GM21717 (cell line): ENCODE data around the gene SARNP.
"Not testable (repeated sequence)": the region's sequence is repeated elsewhere in the genome, so short reads cannot be mapped to it uniquely, and the experiment has no call there.

Experiments used
- ATAC-seq: cut with Tn5 transposase; IDR thresholded peaks from one replicate; pipeline ENCODE4 v1.9.1; 2021; ENCODE audit warnings: mild to moderate bottlenecking, moderate library complexity; ENCODE audit not compliant: unreplicated experiment

Gene SARNP

DNA sequence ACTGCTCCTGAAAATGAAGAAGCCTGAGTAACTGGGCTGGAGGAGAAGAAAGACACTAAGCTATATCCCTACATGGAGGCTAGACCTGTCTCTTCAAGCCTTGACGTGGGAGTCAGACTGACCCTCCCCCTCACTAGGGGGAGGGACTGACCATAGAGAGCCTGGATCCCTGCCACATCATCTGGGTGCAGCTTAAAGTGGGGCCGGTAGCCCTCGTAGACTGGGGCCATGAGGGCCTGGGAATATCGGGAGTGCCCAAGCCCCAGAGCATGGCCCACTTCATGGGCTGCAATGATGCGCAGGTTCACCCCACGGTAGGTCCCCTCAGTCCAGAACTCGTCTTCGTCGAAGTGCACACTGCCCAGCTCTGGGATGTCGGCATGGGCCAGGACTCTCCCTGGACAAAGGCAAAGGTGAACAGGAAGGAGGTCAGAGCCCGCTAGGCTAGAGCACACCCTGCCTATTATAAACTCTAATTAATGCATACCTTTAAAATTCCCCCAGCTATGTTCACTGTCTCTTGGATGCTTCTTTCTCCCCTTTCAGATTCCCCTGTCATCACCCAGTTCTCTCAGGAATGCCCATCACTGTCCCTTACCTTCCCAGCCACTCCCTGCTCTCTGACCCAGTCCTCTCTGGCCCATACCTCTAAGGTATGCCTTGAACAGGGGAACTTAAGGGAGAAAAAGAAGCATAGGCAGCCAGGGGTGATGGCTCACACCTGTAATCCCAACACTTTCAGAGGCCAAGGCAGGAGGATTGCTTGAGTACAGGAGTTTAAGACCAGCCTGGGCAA is 22.0 kb upstream of the SARNP start:
- no peak for ATAC-seq

DNA sequence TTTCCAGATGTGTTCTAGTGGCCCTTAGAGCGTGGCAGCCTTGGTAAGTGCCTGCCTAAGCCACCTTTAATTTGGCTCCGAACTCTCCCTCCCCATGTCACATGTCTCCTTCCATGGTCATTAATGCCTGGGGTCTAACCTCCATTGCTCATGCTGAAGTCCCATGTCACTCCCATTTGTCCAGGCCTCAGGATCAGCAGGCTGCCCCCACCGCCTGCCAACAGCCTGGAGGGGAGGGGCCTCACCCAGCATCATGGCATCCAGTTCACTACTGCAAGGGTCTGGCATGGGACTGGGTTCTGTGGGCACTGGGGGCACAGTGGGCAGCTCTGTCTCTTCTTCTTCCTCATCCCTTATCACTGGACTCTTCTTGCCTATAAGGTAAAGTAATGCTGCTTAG is 20.8 kb upstream of the SARNP start:
- ATAC-seq = no peak

DNA sequence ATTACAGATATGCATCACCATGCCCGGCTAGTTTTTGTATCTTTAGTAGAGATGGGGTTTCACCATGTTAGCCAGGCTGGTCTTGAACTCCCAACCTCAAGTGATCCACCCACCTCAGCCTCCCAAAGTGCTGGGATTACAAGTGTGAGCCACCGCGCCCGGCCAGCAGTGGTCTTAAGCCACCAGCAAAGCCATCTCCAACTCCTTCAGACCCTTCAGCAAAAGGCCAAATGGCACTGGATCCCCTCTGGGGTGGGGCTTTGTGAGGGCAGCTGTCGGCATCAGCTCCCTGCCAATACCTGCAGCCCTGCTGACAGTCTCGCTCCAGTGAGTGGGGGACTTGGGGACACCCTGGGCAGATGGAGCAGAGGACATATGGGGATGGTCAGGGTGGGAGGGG is 16.9 kb upstream of the SARNP start:
- not testable (repeated sequence) for ATAC-seq

DNA sequence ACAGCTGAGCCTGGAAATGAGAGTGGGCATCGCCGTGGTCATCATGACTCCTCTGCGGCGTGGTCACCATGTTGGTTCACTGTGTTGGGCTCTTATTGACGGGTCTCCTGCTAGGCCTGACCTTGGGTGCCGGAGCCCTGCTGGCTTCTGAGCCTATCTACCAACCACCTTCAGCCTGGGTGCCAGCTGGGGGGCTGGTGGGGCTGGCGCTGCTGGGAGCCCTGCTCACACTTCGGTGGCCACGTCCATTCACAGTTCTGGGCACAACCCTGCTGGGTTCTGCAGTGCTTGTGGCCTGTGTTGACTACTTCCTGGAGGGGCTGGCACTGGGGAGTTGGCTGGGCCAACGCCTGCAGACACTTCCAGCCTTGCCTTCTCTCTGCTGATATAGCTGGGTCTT is 15.5 kb upstream of the SARNP start:
- no peak for ATAC-seq

DNA sequence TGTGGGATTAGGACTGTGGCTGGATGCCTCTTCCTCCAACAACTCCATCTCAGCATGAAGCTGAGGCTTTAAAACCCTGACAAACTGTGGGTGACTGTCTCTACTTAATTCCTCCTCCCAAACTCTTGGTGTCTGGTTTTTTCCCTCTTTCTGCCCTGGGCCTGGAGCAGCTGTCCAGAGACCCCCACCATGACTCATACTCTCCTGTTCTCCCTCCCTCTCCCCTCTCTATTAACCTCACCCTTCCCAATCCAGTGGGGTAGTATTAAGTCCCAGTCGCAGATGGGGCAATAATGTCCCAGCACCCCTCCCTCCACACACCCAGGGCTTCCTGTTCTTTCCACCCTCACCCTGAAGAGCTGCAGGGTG is 13.9 kb upstream of the SARNP start:
- no peak for ATAC-seq

DNA sequence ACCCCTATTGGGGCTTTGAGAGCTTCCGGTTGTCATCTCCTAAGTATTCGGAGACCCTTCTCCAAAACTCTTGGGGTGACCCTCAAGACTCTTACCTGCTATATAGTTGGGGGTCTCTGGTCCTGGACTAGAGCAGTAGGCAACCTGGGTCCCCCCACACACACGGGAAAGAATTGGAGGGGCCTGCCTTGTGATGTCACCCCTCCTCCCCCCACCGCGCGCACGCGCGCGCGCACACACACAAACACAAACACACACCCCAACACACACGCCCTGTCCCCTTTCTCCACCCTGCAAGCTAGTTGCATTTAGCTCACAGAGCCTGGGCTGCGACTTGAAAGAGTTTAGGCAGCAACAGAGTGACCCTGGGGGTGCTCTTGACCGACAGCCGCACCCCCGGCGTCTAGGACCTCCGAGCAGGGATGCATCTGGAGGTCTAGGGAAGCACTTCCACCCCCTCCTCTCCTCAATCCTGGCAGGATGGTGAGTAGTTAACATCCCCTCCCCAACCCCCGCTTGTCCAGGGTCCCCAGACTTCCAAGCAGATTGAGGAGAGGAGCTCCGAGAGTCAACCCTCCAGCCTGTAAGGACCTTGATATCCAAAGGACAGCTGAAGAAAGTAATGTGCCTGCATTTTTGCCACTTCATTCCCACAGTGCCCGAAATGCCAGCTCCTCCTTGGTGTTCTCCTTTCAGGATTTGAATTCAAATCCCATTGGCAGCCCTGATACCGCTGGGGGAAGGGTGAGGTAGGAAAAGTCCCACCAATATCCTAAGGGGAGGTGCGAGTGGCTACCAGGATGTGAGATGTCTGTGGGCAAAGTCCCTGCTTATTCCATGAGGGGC is 13.3 kb upstream of the SARNP start:
- no peak for ATAC-seq

DNA sequence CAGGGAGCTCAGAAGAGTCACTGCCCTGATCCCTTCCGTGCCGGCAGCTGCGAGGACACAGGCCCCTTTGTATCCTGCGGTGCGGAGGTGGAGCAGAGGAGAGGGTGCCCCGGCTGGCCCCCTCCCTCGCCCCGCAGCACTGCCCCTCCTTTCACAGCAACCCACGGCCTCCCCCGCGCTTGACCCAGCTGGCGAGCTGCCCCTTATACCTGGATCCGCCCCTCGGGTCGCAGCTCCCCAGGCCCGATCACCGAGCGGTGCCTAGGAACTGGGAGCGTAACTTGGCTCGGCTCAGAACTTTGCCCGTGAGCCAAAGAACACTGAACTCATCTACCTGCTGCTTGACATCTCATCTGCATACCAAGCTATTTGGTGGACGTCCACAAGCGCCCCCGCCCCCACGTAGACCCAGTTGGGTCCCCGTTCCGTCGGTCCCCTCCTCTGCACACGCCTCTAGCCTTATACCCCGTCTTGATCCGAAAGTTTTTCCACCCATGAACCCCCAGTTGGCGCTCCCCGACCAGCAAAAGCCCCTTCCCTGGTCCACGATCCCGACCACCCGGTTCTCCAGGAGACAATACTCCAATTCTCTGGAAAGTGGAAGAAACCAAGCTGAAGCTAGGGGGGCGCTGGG is 12.6 kb upstream of the SARNP start:
- ATAC-seq = peak; percentile 21

DNA sequence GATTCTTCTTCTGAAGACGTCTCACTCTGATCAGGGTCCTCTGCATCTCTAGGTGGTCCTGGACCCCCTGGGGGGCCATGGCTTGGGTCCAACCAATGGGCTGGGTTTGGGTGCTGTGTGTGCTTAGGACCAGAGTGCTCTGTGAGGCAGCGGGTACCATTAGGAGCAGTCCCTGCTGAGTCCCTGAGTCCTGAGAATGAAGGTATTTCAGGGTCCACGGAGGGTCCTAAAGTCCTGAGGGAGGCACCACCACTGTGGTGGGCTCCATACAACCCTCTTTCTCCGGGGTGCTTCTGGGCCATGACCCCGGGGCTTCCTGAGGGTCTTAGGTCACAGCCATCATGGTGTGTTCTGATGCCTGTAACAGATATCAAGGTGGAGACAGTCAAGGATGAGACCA is 10.8 kb upstream of the SARNP start:
- ATAC-seq = no peak

DNA sequence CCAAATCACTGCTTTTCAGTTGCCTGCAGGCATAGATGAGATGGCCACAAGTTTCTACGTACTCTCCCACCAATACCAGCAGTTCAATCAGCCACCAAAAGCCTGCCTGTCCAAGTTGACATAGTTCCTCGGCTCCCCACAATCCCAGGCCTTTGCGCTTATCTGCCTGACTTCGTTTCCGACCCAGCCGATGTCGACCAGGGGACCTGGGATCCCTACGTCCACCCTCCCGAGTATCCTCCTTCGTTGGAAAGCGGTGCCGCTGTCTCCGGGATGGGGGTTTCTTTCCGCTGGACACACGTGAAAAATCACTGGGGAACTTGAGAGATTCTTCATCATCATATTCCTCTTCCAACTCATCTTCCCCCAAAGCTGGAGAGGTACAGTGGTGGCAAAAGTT is 10.3 kb upstream of the SARNP start:
- ATAC-seq = no peak

DNA sequence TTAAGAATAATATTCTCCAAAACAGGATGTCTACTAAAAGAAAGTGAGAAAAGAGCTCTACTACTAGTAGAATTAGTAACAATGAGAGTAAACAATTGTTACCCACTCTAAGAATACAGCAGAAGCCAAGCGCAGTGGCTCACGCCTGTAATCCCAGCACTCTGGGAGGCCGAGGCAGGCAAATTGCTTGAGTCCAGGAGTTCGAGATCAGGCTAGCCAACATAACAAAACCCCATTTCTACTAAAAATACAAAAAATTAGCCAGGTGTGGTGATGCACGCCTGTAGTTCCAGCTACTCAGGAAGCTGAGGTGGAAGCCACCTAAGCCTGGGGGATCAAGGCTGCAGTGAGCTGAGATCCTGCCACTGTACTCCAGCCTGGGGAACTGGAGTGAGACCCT is 7.2 kb upstream of the SARNP start:
- ATAC-seq = no peak

DNA sequence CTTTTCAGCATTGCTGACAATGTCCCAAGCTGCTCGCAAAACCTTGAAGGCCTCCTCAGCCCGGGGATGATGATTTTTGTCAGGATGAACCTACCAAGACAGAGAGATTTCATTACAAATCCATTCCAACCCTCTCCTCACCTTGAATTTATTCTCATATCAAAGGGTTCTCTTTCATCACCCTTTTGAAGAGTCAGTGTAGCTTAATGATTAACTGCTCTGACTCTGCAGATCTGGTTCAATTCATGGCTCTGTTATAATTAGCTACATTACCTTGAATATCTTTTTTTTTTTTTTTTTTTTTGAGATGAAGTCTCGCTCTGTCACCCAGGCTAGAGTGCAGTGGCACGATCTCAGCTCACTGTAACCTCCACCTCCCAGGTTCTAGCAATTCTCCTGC is 5.9 kb upstream of the SARNP start:
- ATAC-seq = no peak

DNA sequence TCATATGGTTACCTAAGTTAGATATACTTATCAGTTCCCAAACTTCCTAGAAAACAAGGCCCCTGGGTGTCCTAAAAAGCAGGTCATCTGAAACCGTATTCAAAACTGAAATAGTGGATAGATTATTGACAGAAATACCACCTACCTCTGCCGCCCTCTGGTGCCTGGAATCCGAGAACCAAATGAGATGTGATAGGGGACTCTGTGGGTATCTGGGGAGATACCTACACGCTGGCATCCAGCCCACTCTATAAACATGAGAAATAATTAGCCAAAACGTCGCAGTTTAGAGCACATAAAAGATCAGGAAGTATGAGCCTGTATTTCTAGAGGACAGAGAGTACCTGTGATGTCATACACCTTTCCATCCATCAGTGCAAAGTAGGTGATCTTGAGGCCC is 4.7 kb upstream of the SARNP start:
- ATAC-seq = no peak

DNA sequence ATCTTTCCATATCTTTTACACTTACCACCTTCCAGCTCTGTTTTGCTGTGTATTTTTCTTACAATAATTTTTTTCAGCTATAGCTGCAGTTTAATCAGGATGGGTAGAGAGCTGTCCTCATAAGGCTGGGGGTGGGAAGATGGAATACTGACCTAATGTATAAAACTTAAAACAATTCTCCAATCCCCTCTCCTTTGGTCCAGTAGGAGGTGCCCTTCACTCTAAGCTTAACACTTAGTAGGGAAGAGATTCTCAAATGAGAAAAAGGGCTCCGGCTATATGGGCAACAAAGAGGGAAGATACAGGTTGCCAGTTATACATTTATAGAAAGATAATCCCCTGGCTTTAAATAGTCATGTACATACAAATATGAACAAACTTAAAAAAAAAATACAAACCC is 3.2 kb upstream of the SARNP start:
- ATAC-seq = no peak

DNA sequence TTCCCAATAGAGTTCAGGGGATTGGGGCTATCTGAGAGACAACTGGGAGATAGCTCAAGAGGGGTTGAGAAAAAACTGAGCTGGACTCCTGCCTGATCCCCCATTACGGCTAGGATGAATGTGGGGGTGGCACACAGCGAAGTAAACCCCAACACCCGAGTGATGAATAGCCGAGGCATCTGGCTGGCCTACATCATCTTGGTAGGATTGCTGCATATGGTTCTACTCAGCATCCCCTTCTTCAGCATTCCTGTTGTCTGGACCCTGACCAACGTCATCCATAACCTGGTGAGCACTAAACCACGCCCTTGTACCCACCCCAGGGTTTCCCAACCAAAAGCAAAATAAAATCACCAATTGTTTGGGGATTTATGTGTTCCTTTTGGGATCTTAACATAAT is 1.4 kb upstream of the SARNP start:
- no peak for ATAC-seq

DNA sequence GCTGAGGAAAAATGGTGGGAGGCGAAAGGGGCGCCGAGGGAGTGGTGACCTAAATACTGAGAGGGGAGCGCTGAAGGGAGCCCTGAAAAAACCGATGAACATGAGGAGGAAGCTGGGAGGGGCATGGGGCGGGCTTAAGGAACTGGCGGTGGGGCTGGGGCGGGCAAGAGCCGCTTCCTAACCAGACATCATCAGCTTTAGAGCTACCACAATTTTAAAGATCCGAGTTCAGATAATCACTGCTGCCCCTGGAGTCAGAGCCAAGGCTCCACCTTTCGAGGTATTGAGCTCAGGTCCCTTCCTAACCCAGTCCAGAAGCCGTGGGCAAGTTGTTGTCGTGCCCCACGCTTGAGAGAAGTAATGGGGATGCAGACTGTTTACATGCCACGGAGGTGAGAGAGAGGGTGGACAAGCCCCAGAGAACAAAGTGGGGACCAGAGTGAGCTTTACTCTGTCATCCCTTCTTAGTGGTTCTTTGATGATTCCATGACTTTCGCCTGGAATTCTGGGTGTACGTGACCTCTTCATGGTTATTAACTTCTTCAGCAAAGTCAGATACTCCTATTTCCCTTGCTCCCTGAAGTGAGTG is 710 bp upstream of the SARNP start:
- peak; percentile 30 for ATAC-seq

DNA sequence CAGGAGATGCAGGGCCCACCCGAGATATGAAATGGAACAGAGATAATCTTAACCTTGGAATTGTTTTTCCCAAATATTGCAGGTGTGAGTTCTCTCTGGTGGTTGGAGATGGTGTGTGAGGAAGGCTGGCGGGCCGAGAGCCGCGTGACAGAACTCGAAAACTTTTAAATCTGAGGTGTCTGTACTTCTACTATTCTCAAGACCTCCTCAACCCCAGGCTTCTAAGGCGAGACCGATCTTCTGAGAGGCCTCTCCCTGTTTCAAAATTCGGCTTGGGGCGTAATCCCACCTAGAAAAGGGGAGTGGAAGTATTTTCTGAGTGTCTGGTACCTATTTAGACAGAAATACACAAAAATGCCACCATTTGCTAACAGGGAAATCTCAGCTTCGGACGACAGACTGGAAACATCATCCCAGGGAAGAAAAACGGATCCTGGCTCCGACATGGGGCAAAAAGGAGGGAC is 611 bp downstream of the SARNP start:
- ATAC-seq = no peak

DNA sequence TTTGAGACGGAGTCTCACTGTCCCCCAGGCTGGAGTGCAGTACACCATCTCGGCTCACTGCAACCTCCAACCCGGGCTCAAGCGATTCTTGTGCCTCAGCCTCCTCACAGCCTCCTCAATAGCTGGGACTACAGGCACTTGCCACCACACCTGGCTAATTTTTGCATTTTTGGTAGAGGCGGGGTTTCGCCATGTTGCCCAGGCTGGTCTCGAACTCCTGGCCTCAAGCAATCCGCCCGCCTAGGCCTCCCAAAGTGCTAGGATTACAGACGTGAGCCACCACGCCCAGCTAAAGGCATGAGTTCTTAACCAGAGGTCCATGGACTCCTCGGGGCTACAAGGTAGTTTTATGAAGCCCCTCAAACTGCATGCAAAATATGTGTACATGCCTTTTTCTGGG is 2.1 kb downstream of the SARNP start:
- no peak for ATAC-seq

DNA sequence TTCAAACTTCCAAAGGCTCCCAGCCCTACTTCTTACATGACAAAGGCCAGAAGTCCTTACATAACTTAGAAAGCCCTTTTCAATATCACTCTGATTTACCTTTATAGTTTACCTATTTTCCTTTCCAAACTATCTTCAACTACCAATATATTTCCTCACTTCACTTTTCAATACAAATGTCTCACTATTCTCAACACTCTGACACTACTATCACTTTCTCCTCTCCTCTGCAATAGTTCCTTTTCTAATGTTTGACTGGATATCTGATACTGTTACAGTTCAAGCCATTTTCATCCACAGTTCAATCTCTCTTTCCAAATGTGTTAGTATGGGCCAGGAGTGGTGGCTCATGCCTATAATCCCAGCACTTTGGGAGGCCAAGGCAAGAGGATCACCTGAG is 3.3 kb downstream of the SARNP start:
- ATAC-seq = no peak

DNA sequence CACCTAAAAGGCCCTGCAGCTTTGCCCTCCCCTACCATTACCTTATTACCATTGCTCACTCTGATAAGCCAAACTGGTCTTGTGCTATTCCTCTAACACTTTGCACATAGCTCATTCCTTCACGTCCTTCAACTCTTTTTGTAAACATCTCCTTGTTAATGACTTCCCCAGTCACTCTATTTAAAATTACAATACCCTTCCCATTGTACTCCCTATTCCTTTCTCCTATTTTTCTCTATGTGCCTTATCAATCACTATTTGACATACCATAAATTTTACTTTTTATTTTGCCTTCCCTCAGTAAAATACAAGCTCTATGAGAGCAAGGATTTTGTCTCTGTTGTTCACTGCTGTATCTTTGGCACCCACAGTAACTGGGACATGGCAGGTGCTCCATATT is 5.4 kb downstream of the SARNP start:
- no peak for ATAC-seq

DNA sequence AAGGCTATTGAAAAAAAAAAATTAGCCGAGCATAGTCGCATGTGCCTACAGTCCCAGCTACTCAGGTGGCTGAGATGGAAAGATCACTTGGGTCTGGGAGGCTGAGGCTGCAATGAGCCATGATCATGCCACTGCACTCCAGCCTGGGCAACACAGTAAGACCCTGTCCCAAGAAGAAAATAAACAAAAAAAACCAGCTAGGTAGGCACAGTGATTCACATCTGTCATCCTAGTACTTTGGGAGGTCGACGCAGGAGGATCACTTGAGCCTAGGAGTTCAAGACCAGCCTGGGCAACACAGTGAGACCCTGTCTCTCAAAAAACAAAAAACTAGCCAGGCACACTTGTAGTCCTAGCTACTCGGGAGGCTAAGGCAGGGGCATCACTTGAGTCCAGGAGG is 8.2 kb downstream of the SARNP start:
- no peak for ATAC-seq

DNA sequence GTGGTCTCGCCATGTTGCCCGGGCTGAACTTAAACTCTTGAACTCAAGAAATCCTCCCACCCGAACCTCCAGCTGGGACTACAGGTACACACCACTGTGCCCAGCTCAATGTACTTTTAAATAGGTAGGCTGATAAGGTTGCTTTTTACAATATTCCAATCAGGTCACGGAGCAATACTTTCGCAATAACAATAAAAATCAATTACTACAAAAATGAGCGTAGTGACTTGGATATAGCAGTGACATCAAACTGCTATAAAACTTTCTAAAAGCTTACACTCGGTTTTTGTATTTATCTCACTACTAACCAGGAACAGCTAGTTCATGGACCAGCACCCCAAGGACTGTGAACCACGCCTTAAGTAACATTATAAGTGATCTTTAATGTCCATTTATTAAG is 10.5 kb downstream of the SARNP start:
- no peak for ATAC-seq

DNA sequence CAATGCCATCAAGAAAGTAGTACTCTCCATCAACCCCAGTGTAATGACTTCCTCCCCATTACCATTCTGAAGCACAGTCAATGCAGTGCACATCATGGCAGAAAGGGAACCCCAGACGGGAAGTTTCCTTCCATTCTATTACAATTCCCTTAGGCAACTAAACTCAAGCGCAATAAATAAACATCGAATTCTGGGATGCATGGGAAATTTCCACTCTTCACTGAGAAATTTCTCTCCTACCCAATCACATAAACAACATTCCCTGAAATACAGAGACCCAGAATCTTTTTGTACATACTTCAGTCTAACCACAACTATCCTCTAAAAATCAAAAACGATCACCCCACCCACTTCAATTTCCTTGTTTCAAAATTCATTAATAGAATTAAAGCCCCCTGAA is 20.0 kb downstream of the SARNP start:
- no peak for ATAC-seq
